K562 (cell line): ENCODE results near the gene OCSTAMP. TPM values are rescaled to one million over a fixed set of nuclear protein-coding genes. Genes with fewer than 3 reads are reported as not detected.

Experiments
- ATAC-seq: fragments of 200-7000 bp; cut with Tn5 transposase; 3 replicates; pipeline ENCODE4 v1.9.1; 2020; ENCODE audit warnings: moderate library complexity
- BruUV-seq: library from RNA; stranded (reverse); fragments of 400-500 nt; replicated peaks from 2 replicates; lab custom pipeline; 2021; lab: Mats Ljungman, UMichigan
- CTCF ChIA-PET: fragments of 300-600 bp; formaldehyde crosslinking; extraction: SDS; loops from one replicate; lab custom pipeline; 2021; ENCODE audit warnings: low intra/inter-chr PET ratio; lab: Yijun Ruan, JAX
- POLR2A ChIA-PET: fragments of 300-600, 350-650 bp; sonication (Branson Sonifier 250); formaldehyde crosslinking; extraction: SDS; loops from one replicate; lab custom pipeline; 2021; ENCODE audit warnings: antibody characterized with exemption, inconsistent platforms; lab: Yijun Ruan, JAX
- DNase-seq, 4 experiments: peaks; one replicate each; pipeline versions ENCODE4 v3.0.0 to v3.0.0-alpha.2; 2011 to 2018; ENCODE audit warnings: low spot score in 3 of 4, mixed read lengths in 3 of 4; ENCODE audit errors: extremely low read depth in 1 of 4
- FAIRE-seq: peaks from 2 replicates; lab custom pipeline; 2011; peaks lifted over from hg19 to GRCh38; lab: Jason Lieb, UNC
- H2AFZ ChIP-seq: 2 replicates; pipeline ENCODE4 v1.6.0; 2011; ENCODE audit warnings: low read depth, low read length, control low read depth, inconsistent platforms
- H3K27ac ChIP-seq: fragments of 200-600 bp; 3 replicates; pipeline ENCODE4 v1.8.0; 2011; ENCODE audit warnings: low read depth, mild to moderate bottlenecking, control low read depth, inconsistent platforms, low read length, moderate library complexity, mixed read lengths; ENCODE audit errors: extremely low read depth
- H3K27me3 ChIP-seq, 2 experiments: fragments of 300-600 bp in 1 of 2; 2 replicates in 1 of 2; 3 replicates in 1 of 2; pipeline versions ENCODE4 v1.6.0 to v1.8.0; 2011; ENCODE audit warnings: inconsistent platforms in 2 of 2, low read length in 2 of 2, mild to moderate bottlenecking in 1 of 2, mixed read lengths in 1 of 2, moderate library complexity in 1 of 2; ENCODE audit not compliant: control insufficient read depth in 2 of 2, insufficient read depth in 2 of 2
- H3K36me3 ChIP-seq: fragments of 300-600 bp; 3 replicates; pipeline ENCODE4 v1.8.0; 2011; ENCODE audit warnings: mild to moderate bottlenecking, low read length, inconsistent platforms; ENCODE audit not compliant: control insufficient read depth, insufficient read depth
- H3K4me1 ChIP-seq, 2 experiments: fragments of 200-600 bp in 1 of 2; replicated peaks in 1 of 2; 2 replicates in 1 of 2; 3 replicates in 1 of 2; pipeline versions ENCODE4 v1.5.1 to v1.8.0; 2011; ENCODE audit warnings: inconsistent platforms in 2 of 2, low read length in 2 of 2, mild to moderate bottlenecking in 1 of 2, mixed read lengths in 1 of 2, moderate library complexity in 1 of 2; ENCODE audit not compliant: control insufficient read depth in 2 of 2, insufficient read depth in 2 of 2
- H3K4me2 ChIP-seq: 2 replicates; pipeline ENCODE4 v1.6.1; 2011; ENCODE audit warnings: low read length, control low read depth, inconsistent platforms, mixed read lengths; ENCODE audit not compliant: insufficient read depth
- H3K4me3 ChIP-seq: fragments of 200-600 bp; sonication (generic), shearing (Covaris generic); 2 replicates; pipeline ENCODE4 v1.5.1; 2016; ENCODE audit warnings: control low read depth, inconsistent platforms
- H3K79me2 ChIP-seq: fragments of 200-600 bp; 3 replicates; pipeline ENCODE4 v1.8.0; 2011; ENCODE audit warnings: low read length, inconsistent platforms; ENCODE audit not compliant: control insufficient read depth, insufficient read depth
- H3K9ac ChIP-seq, 2 experiments: 2 replicates each; pipeline versions ENCODE4 v1.6.0 to v1.6.1; 2011; ENCODE audit warnings: low read depth in 2 of 2, low read length in 2 of 2, control low read depth in 1 of 2, inconsistent platforms in 1 of 2, mild to moderate bottlenecking in 1 of 2, mixed read lengths in 1 of 2; ENCODE audit not compliant: insufficient read depth in 1 of 2
- H3K9me1 ChIP-seq: one replicate; pipeline ENCODE4 v1.6.0; 2011; ENCODE audit warnings: inconsistent platforms, mild to moderate bottlenecking, low read length, moderate library complexity; ENCODE audit not compliant: control insufficient read depth, insufficient read depth
- H3K9me3 ChIP-seq: replicated peaks from 2 replicates; pipeline ENCODE4 v1.5.1; 2011; ENCODE audit warnings: low read depth, low read length, inconsistent platforms; ENCODE audit not compliant: control insufficient read depth, insufficient read depth
- H4K20me1 ChIP-seq: replicated peaks from 2 replicates; pipeline ENCODE4 v1.6.1; 2011; ENCODE audit warnings: low read length, inconsistent platforms, mixed read lengths; ENCODE audit not compliant: control insufficient read depth, insufficient read depth
- ADNP ChIP-seq: fragments of 200-800 bp; sonication (Bioruptor generic); IDR thresholded peaks from 2 replicates; pipeline ENCODE4 v1.6.1; 2016; ENCODE audit warnings: missing genetic modification characterization, missing compliant biosample characterization
- BCOR ChIP-seq: fragments of 450-650 bp; IDR thresholded peaks from 2 replicates; pipeline ENCODE4 v1.6.1; 2016
- BRF1 ChIP-seq: IDR thresholded peaks from 3 replicates; pipeline ENCODE4 v1.6.1; 2011; ENCODE audit warnings: borderline replicate concordance, mild to moderate bottlenecking; ENCODE audit not compliant: insufficient read length; ENCODE audit errors: extremely low read depth
- CHD4 ChIP-seq: fragments of 200-600 bp; sonication (generic); IDR thresholded peaks from 3 replicates; pipeline ENCODE4 v1.6.1; 2012; ENCODE audit warnings: low read depth, mild to moderate bottlenecking, mixed read lengths, low read length, inconsistent platforms; ENCODE audit not compliant: insufficient read depth, insufficient replicate concordance, poor library complexity, severe bottlenecking
- ELK3 ChIP-seq: fragments of 450-650 bp; formaldehyde crosslinking; IDR thresholded peaks from 2 replicates; pipeline ENCODE4 v1.4.0; 2020; ENCODE audit warnings: mild to moderate bottlenecking
- HDAC2 ChIP-seq: fragments of 450-650 bp; IDR thresholded peaks from 2 replicates; pipeline ENCODE4 v1.6.1; 2016; ENCODE audit warnings: mild to moderate bottlenecking
- KDM1A ChIP-seq, 2 experiments: fragments of 450-650 bp; IDR thresholded peaks; 2 replicates each; pipeline ENCODE4 v1.6.1; 2016; ENCODE audit warnings: mild to moderate bottlenecking in 2 of 2
- PPARD ChIP-seq: fragments of 250-450 bp; sonication (Bioruptor Pico); IDR thresholded peaks from 2 replicates; pipeline ENCODE4 v1.8.0; 2022; ENCODE audit warnings: inconsistent platforms, mild to moderate bottlenecking, moderate library complexity
- RBM25 ChIP-seq: fragments of 200-400 bp; formaldehyde crosslinking; IDR thresholded peaks from 2 replicates; pipeline ENCODE4 v1.6.1; 2018; ENCODE audit warnings: low read length, low read depth, moderate library complexity; ENCODE audit not compliant: severe bottlenecking
- SMARCE1 ChIP-seq: fragments of 450-650 bp; IDR thresholded peaks from 2 replicates; pipeline ENCODE4 v1.7.1; 2016; ENCODE audit warnings: mild to moderate bottlenecking
- TCFL5 ChIP-seq: fragments of 250-450 bp; sonication (Bioruptor Pico); conservative IDR thresholded peaks from 2 replicates; pipeline ENCODE4 v1.6.1; 2021; ENCODE audit warnings: mild to moderate bottlenecking, moderate library complexity, matching md5 sums
- ZBTB8A ChIP-seq: fragments of 450-650 bp; IDR thresholded peaks from 2 replicates; pipeline ENCODE4 v1.6.1; 2018; ENCODE audit warnings: mild to moderate bottlenecking, moderate library complexity; ENCODE audit not compliant: partially characterized antibody
- ZFP36 ChIP-seq: fragments of 150-350 bp; IDR thresholded peaks from 2 replicates; pipeline ENCODE4 v1.6.1; 2018; ENCODE audit warnings: low read length, low read depth; ENCODE audit not compliant: partially characterized antibody
- ZNF57 ChIP-seq: fragments of 450-650 bp; formaldehyde crosslinking; IDR thresholded peaks from 2 replicates; pipeline ENCODE4 v1.4.0; 2020; ENCODE audit warnings: mild to moderate bottlenecking, moderate library complexity
- WGBS: fragments of 100-300 bp; shearing (Covaris generic); methylation state at CpG from one replicate; pipeline ENCODE4 v1.1.6; 2016; ENCODE audit warnings: low coverage, mixed read lengths; ENCODE audit not compliant: insufficient coverage; ENCODE audit errors: missing lambda C conversion rate; 5-methylcytosine and 5-hydroxymethylcytosine counted together
- in situ Hi-C: fragments of 300-500 bp; cut with MboI; formaldehyde crosslinking; loops from 4 replicates; pipeline ENCODE4 v1.15.0; 2018; ENCODE audit warnings: inconsistent platforms, mixed read lengths
- intact Hi-C: fragments of 100-400 bp; cut with micrococcal nuclease; formaldehyde crosslinking; loops from 2 replicates; pipeline ENCODE4 v1.14.2; 2022
- polyA plus RNA-seq, 8 experiments: library from polyadenylated mRNA; depleted of rRNA in 4 of 8; stranded (reverse) in 5 of 8; unstranded in 3 of 8; fragments of >200 nt; fragmentation: Nextera tagmentation in 2 of 8; fragmentation: Illumina TruSeq in 1 of 8; extraction: Ambion mirVana in 2 of 8; extraction: Trizol in 1 of 8; gene quantifications; 2 replicates each; pipeline versions ENCODE4 v1.2.1 to v1.2.3, GENCODE V29; 2011 to 2014; ENCODE audit warnings: inconsistent platforms in 1 of 8, missing spikeins in 1 of 8
- total RNA-seq, 7 experiments: library from RNA; depleted of rRNA in 6 of 7; stranded (reverse); fragments of >200 nt in 6 of 7; fragmentation: Illumina TruSeq in 2 of 7; extraction: Trizol in 2 of 7; gene quantifications; 2 replicates each; pipeline versions ENCODE4 v1.2.1 to v1.2.3, GENCODE V29; 2011 to 2021; ENCODE audit warnings: low replicate concordance in 1 of 7

Gene OCSTAMP
- total and polyA plus RNA-seq, 9 of the 15 experiments (the other 6 are each of a cell fraction or from before 2014, with no cell fraction given), result not detected

- no peaks in the 10 kb centered on the region for H3K27me3 ChIP-seq
- 29% methylated on average over 3 of the region's 3 CpGs for WGBS
- H3K4me3 ChIP-seq, result no peak overlapping the region
- CTCF ChIA-PET, result no interaction called here
- no peaks in the 10 kb centered on the region for H3K36me3 ChIP-seq
- H2AFZ ChIP-seq, result no peak overlapping the region
- FAIRE-seq, result no peak
- in situ Hi-C loops, result no loop called here
- no peak for DNase-seq
- H3K4me2 ChIP-seq, result no peak overlapping the region
- intact Hi-C loops, result no loop called here
- H4K20me1 ChIP-seq, result no peaks in the 10 kb centered on the region; the same call in none of the 2 replicates
- no peaks in the 10 kb centered on the region for H3K9me1 ChIP-seq
- H3K9me3 ChIP-seq, result peaks cover 2% of the 10 kb centered on the region; the same call in 1 of the 2 replicates
- BruUV-seq, result no TSS peak
- ATAC-seq, result no peak
- TF ChIP-seq SMARCE1 (no peak), CHD4 (peak; percentile 27), ZNF57 (CRISPR knock-in tag) (no peak), ZFP36 (peak; percentile 74), KDM1A (IDR thresholded peaks at IDR 0.05) (peak in 1 of 2 experiments; percentile 79; a peak in 2 of 4 replicates), HDAC2 (0 out of 2 replicates have a peak, but pooled peaks have one; percentile 41), TCFL5 (CRISPR knock-in tag) (no peak), RBM25 (peak; percentile 88), ADNP (tag) (peak; percentile 89), BCOR (peak; percentile 81), PPARD (CRISPR knock-in tag) (no peak), ELK3 (CRISPR knock-in tag) (no peak), ZBTB8A (no peak), BRF1 (no peak)
- TF ChIP-seq, all 486 proteins: peak for 7
- Histone ChIP-seq H3K4me1 (peaks cover 10 to 12% of the 10 kb centered on the region in 2 experiments; a peak in 3 of 5 replicates), H3K79me2 (no peaks in the 10 kb centered on the region), H3K27ac (no peak overlapping the region), H3K9ac (no peak overlapping the region)
- POLR2A ChIA-PET, result interaction anchor here (0.5 to 2.2 kb wide), 3 partner anchors 14 to 85 kb away, joined by 3 to 8 read pairs (median 3); no protein-coding TSS in a partner anchor
These were observed 22.3 kb upstream of the OCSTAMP start for GRCh38 chr20:46572790-46573189.
